K562 (cell line): ENCODE results near the gene HLTF. TPM values are rescaled to one million over a fixed set of nuclear protein-coding genes. Genes with fewer than 3 reads are reported as not detected.

Experiments
- TRIM28 ChIP-seq: fragments of 450-650 bp; IDR thresholded peaks from 2 replicates; pipeline ENCODE4 v1.6.1; 2017
- polyA plus RNA-seq, 8 experiments: library from polyadenylated mRNA; depleted of rRNA in 4 of 8; stranded (reverse) in 5 of 8; unstranded in 3 of 8; fragments of >200 nt; fragmentation: Nextera tagmentation in 2 of 8; fragmentation: Illumina TruSeq in 1 of 8; extraction: Ambion mirVana in 2 of 8; extraction: Trizol in 1 of 8; gene quantifications; 2 replicates each; pipeline versions ENCODE4 v1.2.1 to v1.2.3, GENCODE V29; 2011 to 2014; ENCODE audit warnings: inconsistent platforms in 1 of 8, missing spikeins in 1 of 8
- total RNA-seq, 7 experiments: library from RNA; depleted of rRNA in 6 of 7; stranded (reverse); fragments of >200 nt in 6 of 7; fragmentation: Illumina TruSeq in 2 of 7; extraction: Trizol in 2 of 7; gene quantifications; 2 replicates each; pipeline versions ENCODE4 v1.2.1 to v1.2.3, GENCODE V29; 2011 to 2021; ENCODE audit warnings: low replicate concordance in 1 of 7
- TF ChIP-seq, protein P1 (sequence below): fragments of 200-600 bp; sonication (generic); IDR thresholded peaks from one replicate; pipeline ENCODE4 v1.6.1; 2012; ENCODE audit warnings: mild to moderate bottlenecking, low read depth, low read length, inconsistent platforms
- TF ChIP-seq, protein P2 (sequence below), 2 experiments: fragments of 250-450 bp in 1 of 2; fragments of 450-650 bp in 1 of 2; sonication (Bioruptor Pico) in 1 of 2; IDR thresholded peaks; 2 replicates each; pipeline versions ENCODE4 v1.6.1 to v1.8.0; 2016 to 2021; ENCODE audit warnings: mild to moderate bottlenecking in 2 of 2, moderate library complexity in 2 of 2, missing compliant biosample characterization in 1 of 2, missing genetic modification characterization in 1 of 2
- TF ChIP-seq, protein P3 (sequence below): IDR thresholded peaks from 2 replicates; pipeline ENCODE4 v1.6.1; 2012; ENCODE audit warnings: low read depth, low read length, improper control_type of control experiment, borderline replicate concordance

HLTF gene
- total and polyA plus RNA-seq, 9 of the 15 experiments (the other 6 are each of a cell fraction or from before 2014, with no cell fraction given) = 35.1 to 82.4 (median 50.4) TPM

GRCh38 chr3:149090907-149091306 is 4.6 kb upstream of the HLTF start (continued):
- TF ChIP-seq, protein P1, sequence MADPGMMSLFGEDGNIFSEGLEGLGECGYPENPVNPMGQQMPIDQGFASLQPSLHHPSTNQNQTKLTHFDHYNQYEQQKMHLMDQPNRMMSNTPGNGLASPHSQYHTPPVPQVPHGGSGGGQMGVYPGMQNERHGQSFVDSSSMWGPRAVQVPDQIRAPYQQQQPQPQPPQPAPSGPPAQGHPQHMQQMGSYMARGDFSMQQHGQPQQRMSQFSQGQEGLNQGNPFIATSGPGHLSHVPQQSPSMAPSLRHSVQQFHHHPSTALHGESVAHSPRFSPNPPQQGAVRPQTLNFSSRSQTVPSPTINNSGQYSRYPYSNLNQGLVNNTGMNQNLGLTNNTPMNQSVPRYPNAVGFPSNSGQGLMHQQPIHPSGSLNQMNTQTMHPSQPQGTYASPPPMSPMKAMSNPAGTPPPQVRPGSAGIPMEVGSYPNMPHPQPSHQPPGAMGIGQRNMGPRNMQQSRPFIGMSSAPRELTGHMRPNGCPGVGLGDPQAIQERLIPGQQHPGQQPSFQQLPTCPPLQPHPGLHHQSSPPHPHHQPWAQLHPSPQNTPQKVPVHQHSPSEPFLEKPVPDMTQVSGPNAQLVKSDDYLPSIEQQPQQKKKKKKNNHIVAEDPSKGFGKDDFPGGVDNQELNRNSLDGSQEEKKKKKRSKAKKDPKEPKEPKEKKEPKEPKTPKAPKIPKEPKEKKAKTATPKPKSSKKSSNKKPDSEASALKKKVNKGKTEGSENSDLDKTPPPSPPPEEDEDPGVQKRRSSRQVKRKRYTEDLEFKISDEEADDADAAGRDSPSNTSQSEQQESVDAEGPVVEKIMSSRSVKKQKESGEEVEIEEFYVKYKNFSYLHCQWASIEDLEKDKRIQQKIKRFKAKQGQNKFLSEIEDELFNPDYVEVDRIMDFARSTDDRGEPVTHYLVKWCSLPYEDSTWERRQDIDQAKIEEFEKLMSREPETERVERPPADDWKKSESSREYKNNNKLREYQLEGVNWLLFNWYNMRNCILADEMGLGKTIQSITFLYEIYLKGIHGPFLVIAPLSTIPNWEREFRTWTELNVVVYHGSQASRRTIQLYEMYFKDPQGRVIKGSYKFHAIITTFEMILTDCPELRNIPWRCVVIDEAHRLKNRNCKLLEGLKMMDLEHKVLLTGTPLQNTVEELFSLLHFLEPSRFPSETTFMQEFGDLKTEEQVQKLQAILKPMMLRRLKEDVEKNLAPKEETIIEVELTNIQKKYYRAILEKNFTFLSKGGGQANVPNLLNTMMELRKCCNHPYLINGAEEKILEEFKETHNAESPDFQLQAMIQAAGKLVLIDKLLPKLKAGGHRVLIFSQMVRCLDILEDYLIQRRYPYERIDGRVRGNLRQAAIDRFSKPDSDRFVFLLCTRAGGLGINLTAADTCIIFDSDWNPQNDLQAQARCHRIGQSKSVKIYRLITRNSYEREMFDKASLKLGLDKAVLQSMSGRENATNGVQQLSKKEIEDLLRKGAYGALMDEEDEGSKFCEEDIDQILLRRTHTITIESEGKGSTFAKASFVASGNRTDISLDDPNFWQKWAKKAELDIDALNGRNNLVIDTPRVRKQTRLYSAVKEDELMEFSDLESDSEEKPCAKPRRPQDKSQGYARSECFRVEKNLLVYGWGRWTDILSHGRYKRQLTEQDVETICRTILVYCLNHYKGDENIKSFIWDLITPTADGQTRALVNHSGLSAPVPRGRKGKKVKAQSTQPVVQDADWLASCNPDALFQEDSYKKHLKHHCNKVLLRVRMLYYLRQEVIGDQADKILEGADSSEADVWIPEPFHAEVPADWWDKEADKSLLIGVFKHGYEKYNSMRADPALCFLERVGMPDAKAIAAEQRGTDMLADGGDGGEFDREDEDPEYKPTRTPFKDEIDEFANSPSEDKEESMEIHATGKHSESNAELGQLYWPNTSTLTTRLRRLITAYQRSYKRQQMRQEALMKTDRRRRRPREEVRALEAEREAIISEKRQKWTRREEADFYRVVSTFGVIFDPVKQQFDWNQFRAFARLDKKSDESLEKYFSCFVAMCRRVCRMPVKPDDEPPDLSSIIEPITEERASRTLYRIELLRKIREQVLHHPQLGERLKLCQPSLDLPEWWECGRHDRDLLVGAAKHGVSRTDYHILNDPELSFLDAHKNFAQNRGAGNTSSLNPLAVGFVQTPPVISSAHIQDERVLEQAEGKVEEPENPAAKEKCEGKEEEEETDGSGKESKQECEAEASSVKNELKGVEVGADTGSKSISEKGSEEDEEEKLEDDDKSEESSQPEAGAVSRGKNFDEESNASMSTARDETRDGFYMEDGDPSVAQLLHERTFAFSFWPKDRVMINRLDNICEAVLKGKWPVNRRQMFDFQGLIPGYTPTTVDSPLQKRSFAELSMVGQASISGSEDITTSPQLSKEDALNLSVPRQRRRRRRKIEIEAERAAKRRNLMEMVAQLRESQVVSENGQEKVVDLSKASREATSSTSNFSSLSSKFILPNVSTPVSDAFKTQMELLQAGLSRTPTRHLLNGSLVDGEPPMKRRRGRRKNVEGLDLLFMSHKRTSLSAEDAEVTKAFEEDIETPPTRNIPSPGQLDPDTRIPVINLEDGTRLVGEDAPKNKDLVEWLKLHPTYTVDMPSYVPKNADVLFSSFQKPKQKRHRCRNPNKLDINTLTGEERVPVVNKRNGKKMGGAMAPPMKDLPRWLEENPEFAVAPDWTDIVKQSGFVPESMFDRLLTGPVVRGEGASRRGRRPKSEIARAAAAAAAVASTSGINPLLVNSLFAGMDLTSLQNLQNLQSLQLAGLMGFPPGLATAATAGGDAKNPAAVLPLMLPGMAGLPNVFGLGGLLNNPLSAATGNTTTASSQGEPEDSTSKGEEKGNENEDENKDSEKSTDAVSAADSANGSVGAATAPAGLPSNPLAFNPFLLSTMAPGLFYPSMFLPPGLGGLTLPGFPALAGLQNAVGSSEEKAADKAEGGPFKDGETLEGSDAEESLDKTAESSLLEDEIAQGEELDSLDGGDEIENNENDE = no peak
- TF ChIP-seq, protein P2, sequence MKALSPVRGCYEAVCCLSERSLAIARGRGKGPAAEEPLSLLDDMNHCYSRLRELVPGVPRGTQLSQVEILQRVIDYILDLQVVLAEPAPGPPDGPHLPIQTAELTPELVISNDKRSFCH (CRISPR knock-in tag; IDR thresholded peaks at IDR 0.05) = no peak
- TF ChIP-seq, protein P2 (tag; IDR thresholded peaks at IDR 0.05) = no peak
- TF ChIP-seq, protein P3, sequence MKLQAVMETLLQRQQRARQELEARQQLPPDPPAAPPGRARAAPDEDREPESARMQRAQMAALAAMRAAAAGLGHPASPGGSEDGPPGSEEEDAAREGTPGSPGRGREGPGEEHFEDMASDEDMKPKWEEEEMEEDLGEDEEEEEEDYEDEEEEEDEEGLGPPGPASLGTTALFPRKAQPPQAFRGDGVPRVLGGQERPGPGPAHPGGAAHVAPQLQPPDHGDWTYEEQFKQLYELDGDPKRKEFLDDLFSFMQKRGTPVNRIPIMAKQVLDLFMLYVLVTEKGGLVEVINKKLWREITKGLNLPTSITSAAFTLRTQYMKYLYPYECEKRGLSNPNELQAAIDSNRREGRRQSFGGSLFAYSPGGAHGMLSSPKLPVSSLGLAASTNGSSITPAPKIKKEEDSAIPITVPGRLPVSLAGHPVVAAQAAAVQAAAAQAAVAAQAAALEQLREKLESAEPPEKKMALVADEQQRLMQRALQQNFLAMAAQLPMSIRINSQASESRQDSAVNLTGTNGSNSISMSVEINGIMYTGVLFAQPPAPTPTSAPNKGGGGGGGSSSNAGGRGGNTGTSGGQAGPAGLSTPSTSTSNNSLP = no peak
- no peak for TF ChIP-seq TRIM28
- TF ChIP-seq, all 486 proteins: peak for 0
